Inferior parietal cortex (tissue), 1 donor: ENCODE results near the gene SF3B2.
A peak's percentile ranks its signal among the peaks of the same experiment; 100 is the strongest.
"Not testable (repeated sequence)": the region's sequence is repeated elsewhere in the genome, so short reads cannot be mapped to it uniquely, and the experiment has no call there.

Experiments
- DNase-seq: peaks from one replicate; pipeline ENCODE4 v3.0.0-alpha.2; 2016; ENCODE audit errors: extremely low spot score

Gene SF3B2

GRCh38 chr11:66017321-66017720 lies 34.8 kb upstream of the SF3B2 start:
- no peak for DNase-seq

GRCh38 chr11:66020212-66020611 lies 32.0 kb upstream of the SF3B2 start:
- no peak for DNase-seq

GRCh38 chr11:66020618-66021357 lies 31.4 kb upstream of the SF3B2 start:
- DNase-seq, result no peak

GRCh38 chr11:66022401-66023185 lies 29.6 kb upstream of the SF3B2 start:
- peak; percentile 64 for DNase-seq

GRCh38 chr11:66023186-66023440 lies 29.1 kb upstream of the SF3B2 start:
- not testable (repeated sequence) for DNase-seq

GRCh38 chr11:66026017-66026529 lies 26.1 kb upstream of the SF3B2 start, which contains the start of gene CATSPER1:
Gene CATSPER1 (minus strand): TSS chr11:66026479. CDS start chr11:66026379, 100 bp downstream.
- no peak for DNase-seq

- DNase-seq, result no peak
Observed at GRCh38 chr11:66032957-66033735, 19.0 kb upstream of the SF3B2 start.

GRCh38 chr11:66035653-66036333 lies 16.4 kb upstream of the SF3B2 start:
- no peak for DNase-seq

- no peak for DNase-seq
Observed at GRCh38 chr11:66036334-66036710, 15.8 kb upstream of the SF3B2 start.

GRCh38 chr11:66037327-66037726 lies 14.8 kb upstream of the SF3B2 start:
- DNase-seq, result no peak

GRCh38 chr11:66039765-66040164 lies 12.4 kb upstream of the SF3B2 start:
- no peak for DNase-seq

GRCh38 chr11:66042227-66042995 lies 9.8 kb upstream of the SF3B2 start:
- no peak for DNase-seq

GRCh38 chr11:66042996-66043906 lies 8.9 kb upstream of the SF3B2 start:
- no peak for DNase-seq

- no peak for DNase-seq
Observed at GRCh38 chr11:66044757-66045156, 7.4 kb upstream of the SF3B2 start.

- DNase-seq, result peak; percentile 82
Observed at GRCh38 chr11:66045177-66045639, 7.0 kb upstream of the SF3B2 start.

- DNase-seq, result no peak
Observed at GRCh38 chr11:66046901-66047300, 5.3 kb upstream of the SF3B2 start.

GRCh38 chr11:66047541-66048365 lies 4.4 kb upstream of the SF3B2 start:
- no peak for DNase-seq

GRCh38 chr11:66048547-66049323 lies 3.4 kb upstream of the SF3B2 start, which contains the start of gene GAL3ST3:
Gene GAL3ST3 (minus strand): TSS chr11:66049161. CDS start chr11:66045415, 3,746 bp downstream.
- no peak for DNase-seq
